Stomach (tissue), 9 donors: Measurements from ENCODE around the gene NUMB. TPM values are rescaled to one million over a fixed set of nuclear protein-coding genes. Genes with fewer than 3 reads are reported as not detected.

Experiments used
- DNase-seq, 2 donors: peaks; one replicate each; pipeline versions ENCODE4 v3.0.0 to v3.0.0-alpha.2; 2013 to 2019
- H3K27ac ChIP-seq, 5 donors: fragments of 200-600 bp in 4 of 5; sonication (generic) in 4 of 5; one replicate each; pipeline ENCODE4 v1.5.1; 2013 to 2019; ENCODE audit warnings: mild to moderate bottlenecking in 1 of 5, moderate library complexity in 1 of 5
- H3K27me3 ChIP-seq, 3 donors: fragments of 200-600 bp; sonication (generic); one replicate each; pipeline ENCODE4 v1.5.1; 2017 to 2019; ENCODE audit warnings: mixed run types in 1 of 3
- H3K36me3 ChIP-seq, 4 donors: fragments of 200-600 bp; sonication (generic); 1 replicate in 3 of 4; 2 replicates in 1 of 4; pipeline ENCODE4 v1.5.1; 2016 to 2019
- H3K4me1 ChIP-seq, 4 donors: fragments of 200-600 bp; sonication (generic); one replicate each; pipeline ENCODE4 v1.5.1; 2016 to 2019
- H3K4me3 ChIP-seq, 4 donors: fragments of 200-600 bp; sonication (generic) in 3 of 4; one replicate each; pipeline ENCODE4 v1.5.1; 2016 to 2019; ENCODE audit warnings: mild to moderate bottlenecking in 1 of 4
- H3K9me3 ChIP-seq, 4 donors: fragments of 200-600 bp; sonication (generic); one replicate each; pipeline ENCODE4 v1.5.1; 2016 to 2019
- EP300 ChIP-seq: sonication (generic); formaldehyde crosslinking; IDR thresholded peaks from one replicate; pipeline ENCODE4 v1.6.1; 2017; ENCODE audit warnings: antibody characterized with exemption
- POLR2A ChIP-seq, 4 donors: fragments of 450-650 bp; IDR thresholded peaks; one replicate each; pipeline ENCODE4 v1.6.1; 2016; ENCODE audit warnings: antibody characterized with exemption in 4 of 4, control low read depth in 2 of 4, mild to moderate bottlenecking in 1 of 4, moderate library complexity in 1 of 4
- POLR2AphosphoS5 ChIP-seq, 3 donors: sonication (generic); formaldehyde crosslinking; IDR thresholded peaks; one replicate each; pipeline ENCODE4 v1.6.1; 2016; ENCODE audit warnings: antibody characterized with exemption in 3 of 3
- WGBS, 5 donors: extraction: QIAGEN DNeasy Blood & Tissue Kit in 3 of 5; methylation state at CpG; one replicate each; pipeline versions ENCODE4 v1.1.5 to v1.1.7; 2013 to 2018; 5-methylcytosine and 5-hydroxymethylcytosine counted together
- intact Hi-C: fragments of 100-400 bp; cut with DNase I; formaldehyde crosslinking; loops from one replicate; pipeline ENCODE4 v1.15.1; 2023; ENCODE audit warnings: low total_unique reads
- polyA plus RNA-seq, 3 donors: library from polyadenylated mRNA; stranded (reverse); fragments of 200-250 nt; gene quantifications; one replicate each; pipeline ENCODE4 v1.2.3, GENCODE V29; 2013
- total RNA-seq, 5 donors: library from RNA; depleted of rRNA; stranded (reverse); fragments of >200 nt; gene quantifications; one replicate each; pipeline versions ENCODE4 v1.1.0 to v1.2.3, GENCODE V29; 2014 to 2016
- TF ChIP-seq, protein P1 (sequence below), 7 experiments: fragments of 450-650 bp in 4 of 7; fragments of 200-600 bp in 3 of 7; sonication (generic) in 3 of 7; IDR thresholded peaks; one replicate each; pipeline ENCODE4 v1.5.1; 2016 to 2019; ENCODE audit warnings: antibody characterized with exemption in 7 of 7, control low read depth in 2 of 7, mild to moderate bottlenecking in 1 of 7
- donor health status: healthy with polysubstance abuse.
- donor health status: Bipolar disorder and iron deficiency.
- donor health status: healthy.

The NUMB gene
- total and polyA plus RNA-seq, 8 donors, result 26.4 to 135 (median 50.0) TPM

DNA sequence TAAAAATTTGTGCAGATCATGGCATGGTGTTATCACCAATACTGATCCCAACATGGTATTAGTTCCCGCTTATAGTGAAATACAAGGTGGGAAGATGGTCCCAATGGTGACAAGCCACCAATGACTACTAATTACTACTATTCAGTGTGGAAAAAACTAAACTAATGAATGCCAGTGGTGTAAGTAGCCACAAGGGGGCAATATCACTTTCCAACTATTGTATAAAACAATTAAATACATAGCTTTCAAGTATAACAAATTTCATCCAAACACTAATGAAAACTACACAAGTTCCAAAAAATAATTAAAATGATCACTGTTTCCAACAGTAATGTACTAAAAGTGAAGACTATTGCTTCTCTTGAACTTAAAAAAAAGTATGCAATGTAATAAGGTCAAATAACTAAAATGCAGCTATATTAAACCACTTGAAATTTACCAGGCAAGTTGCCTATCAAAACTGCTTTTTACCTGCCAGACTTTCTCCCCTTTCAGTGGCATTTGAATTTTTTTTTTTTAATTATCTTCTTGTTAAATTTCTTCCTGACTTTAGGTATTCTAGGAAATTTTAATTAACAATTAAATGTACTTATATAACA is 163.0 kb downstream of the NUMB start:
- Histone ChIP-seq H3K27me3 (no peaks in the 10 kb centered on the region), H3K27ac (no peak overlapping the region), H3K36me3 (peaks cover 7 to 45% (median 37%) of the 10 kb centered on the region in 4 donors), H3K4me3 (no peak overlapping the region), H3K4me1 (peaks cover 0 to 41% (median 17%) of the 10 kb centered on the region in 4 donors), H3K9me3 (no peaks in the 10 kb centered on the region)
- DNase-seq, result peak in 1 of 2 donors; percentile 70
- 57 to 73% (median 71%) methylated on average over 1 of the region's 1 CpG for WGBS, 5 donors
- TF ChIP-seq POLR2AphosphoS5 (IDR thresholded peaks at IDR 0.05) (no peak), EP300 (no peak)
- TF ChIP-seq, protein P1, sequence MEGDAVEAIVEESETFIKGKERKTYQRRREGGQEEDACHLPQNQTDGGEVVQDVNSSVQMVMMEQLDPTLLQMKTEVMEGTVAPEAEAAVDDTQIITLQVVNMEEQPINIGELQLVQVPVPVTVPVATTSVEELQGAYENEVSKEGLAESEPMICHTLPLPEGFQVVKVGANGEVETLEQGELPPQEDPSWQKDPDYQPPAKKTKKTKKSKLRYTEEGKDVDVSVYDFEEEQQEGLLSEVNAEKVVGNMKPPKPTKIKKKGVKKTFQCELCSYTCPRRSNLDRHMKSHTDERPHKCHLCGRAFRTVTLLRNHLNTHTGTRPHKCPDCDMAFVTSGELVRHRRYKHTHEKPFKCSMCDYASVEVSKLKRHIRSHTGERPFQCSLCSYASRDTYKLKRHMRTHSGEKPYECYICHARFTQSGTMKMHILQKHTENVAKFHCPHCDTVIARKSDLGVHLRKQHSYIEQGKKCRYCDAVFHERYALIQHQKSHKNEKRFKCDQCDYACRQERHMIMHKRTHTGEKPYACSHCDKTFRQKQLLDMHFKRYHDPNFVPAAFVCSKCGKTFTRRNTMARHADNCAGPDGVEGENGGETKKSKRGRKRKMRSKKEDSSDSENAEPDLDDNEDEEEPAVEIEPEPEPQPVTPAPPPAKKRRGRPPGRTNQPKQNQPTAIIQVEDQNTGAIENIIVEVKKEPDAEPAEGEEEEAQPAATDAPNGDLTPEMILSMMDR (IDR thresholded peaks at IDR 0.05), result peak in 5 of 7 experiments; percentile 32 to 84 (median 61)
- intact Hi-C loops, result no loop called here

DNA sequence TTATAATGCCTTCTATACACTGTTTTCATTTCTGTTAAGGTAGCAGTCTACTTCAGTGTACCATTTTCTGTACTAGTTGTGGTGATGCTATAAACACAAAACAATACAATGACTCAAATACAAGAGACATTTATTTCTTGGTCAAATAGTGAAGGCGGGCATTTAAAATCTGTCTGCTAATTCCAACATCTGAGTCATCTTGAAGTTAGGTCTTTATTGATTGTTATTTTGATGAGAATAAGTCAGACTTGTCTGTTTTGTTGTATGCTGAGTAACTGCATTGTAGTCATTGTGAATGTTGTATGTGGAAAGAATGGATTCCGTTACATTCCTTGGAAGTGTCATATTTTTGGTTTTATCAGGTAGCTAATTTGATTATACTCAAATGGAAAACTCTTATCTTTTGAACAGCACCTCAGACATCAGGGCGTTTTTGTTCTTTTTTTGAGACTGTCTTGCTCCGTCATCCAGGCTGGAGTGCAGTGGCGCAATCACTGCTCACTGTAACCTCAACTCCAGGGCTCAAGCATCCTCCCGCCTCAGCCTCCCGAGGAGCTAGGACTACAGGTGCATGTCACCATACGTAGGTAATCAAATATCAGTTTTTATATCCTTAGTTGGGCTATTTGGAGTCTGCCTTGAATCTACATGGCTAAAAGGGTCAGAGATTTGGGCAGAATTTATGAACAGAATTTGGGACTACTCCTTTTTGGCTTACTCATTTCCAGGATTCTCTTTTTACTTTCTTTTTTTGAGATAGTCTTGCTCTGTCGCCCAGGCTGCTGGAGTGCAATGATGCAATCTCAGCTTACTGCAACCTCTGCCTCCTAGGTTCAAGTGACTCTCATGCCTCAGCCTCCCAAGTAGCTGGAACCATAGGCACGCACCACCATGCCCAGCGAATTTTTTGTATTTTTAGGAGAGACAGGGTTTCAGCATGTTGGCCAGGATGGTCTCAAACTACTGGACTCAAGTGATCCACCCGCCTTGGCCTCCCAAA is 164.3 kb downstream of the NUMB start:
- Histone ChIP-seq H3K4me3 (no peak overlapping the region), H3K27ac (no peak overlapping the region), H3K36me3 (peaks cover 7 to 50% (median 40%) of the 10 kb centered on the region in 4 donors), H3K9me3 (no peaks in the 10 kb centered on the region), H3K27me3 (no peaks in the 10 kb centered on the region), H3K4me1 (peaks cover 5 to 52% (median 23%) of the 10 kb centered on the region in 4 donors)
- DNase-seq, result no peak
- 89 to 95% (median 92%) methylated on average over 12 of the region's 12 CpGs for WGBS, 5 donors
- intact Hi-C loops, result no loop called here
- no peak for TF ChIP-seq EP300

DNA sequence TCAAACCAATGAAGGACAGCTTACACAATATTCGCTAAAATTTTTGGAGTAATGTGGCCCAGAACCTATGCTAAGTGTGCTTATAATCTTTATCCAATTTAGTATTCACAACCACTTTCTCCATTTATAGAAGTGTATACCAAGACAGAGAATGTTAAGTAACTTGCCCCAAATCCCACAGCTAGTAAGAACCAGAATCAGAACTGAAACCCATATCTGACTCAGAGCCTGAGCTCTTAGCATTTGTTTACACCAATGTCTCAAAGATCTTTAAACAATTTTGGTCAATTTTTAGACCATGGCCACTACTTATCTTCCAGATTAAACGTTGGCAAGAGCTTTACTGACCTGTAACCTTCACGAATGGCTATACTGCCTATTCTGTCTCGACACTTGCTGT is 168.1 kb downstream of the NUMB start:
- H3K4me1 ChIP-seq, result peaks cover 0 to 36% (median 17%) of the 10 kb centered on the region in 4 donors
- DNase-seq, result no peak
- H3K27me3 ChIP-seq, result no peaks in the 10 kb centered on the region
- WGBS, 5 donors, result 27 to 47% (median 37%) methylated on average over 4 of the region's 4 CpGs
- peaks cover 17 to 74% (median 63%) of the 10 kb centered on the region in 4 donors for H3K36me3 ChIP-seq
- H3K27ac ChIP-seq, result peak overlapping the region in 3 of 5 donors; percentile 3 to 22 (median 7)
- intact Hi-C loops, result no loop called here
- TF ChIP-seq, protein P1 (IDR thresholded peaks at IDR 0.05), result no peak
- TF ChIP-seq EP300 (no peak), POLR2A (IDR thresholded peaks at IDR 0.05) (no peak), POLR2AphosphoS5 (IDR thresholded peaks at IDR 0.05) (no peak)
- H3K9me3 ChIP-seq, result no peaks in the 10 kb centered on the region
- no peak overlapping the region for H3K4me3 ChIP-seq

DNA sequence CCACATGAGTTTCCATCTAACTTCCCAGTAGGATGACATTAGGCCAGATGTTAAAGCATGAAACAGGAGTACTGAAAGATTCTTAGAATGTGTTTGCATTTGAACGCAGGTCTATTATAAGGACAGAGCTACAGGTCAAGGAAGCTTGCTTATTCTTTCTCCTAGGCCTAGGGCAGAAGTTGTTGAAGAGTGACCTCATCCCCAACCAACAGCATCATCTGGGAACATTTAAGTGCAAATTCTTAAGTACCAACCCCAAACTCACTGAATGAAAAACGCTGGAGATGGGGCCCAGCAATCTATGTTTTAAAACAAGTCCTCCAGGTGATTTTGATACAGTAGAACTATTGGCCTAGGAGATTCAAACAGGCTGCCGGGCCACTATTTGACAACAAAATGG is 168.6 kb downstream of the NUMB start:
- no peak for TF ChIP-seq POLR2AphosphoS5 (IDR thresholded peaks at IDR 0.05)
- no peak for TF ChIP-seq EP300
- TF ChIP-seq, protein P1 (IDR thresholded peaks at IDR 0.05), result no peak
- no peak for TF ChIP-seq POLR2A (IDR thresholded peaks at IDR 0.05)

More for the DNA sequence above, 168.6 kb downstream of the NUMB start:
- intact Hi-C loops, result no loop called here
- no peak for DNase-seq
- Histone ChIP-seq H3K27ac (peak overlapping the region in 3 of 5 donors; percentile 3 to 22 (median 7)), H3K27me3 (no peaks in the 10 kb centered on the region), H3K36me3 (peaks cover 17 to 80% (median 69%) of the 10 kb centered on the region in 4 donors), H3K4me3 (no peak overlapping the region), H3K9me3 (no peaks in the 10 kb centered on the region), H3K4me1 (peaks cover 0 to 35% (median 16%) of the 10 kb centered on the region in 4 donors)
- 59 to 65% (median 63%) methylated on average over 3 of the region's 3 CpGs for WGBS, 5 donors
